NCI-H2227 treated with DMSO at 0.1 percent for 48 hours (cell line): Measurements from ENCODE around the gene HSD17B3.
"Not testable (repeated sequence)": the region's sequence is repeated elsewhere in the genome, so short reads cannot be mapped to it uniquely, and the experiment has no call there.

Source experiments
- DNase-seq: peaks from one replicate; lab custom pipeline; 2025; lab: John Stamatoyannopoulos, UW

Gene HSD17B3

GRCh38 chr9:96306958-96307357, 5.0 kb upstream of the HSD17B3 start:
- DNase-seq = not testable (repeated sequence)

DNA sequence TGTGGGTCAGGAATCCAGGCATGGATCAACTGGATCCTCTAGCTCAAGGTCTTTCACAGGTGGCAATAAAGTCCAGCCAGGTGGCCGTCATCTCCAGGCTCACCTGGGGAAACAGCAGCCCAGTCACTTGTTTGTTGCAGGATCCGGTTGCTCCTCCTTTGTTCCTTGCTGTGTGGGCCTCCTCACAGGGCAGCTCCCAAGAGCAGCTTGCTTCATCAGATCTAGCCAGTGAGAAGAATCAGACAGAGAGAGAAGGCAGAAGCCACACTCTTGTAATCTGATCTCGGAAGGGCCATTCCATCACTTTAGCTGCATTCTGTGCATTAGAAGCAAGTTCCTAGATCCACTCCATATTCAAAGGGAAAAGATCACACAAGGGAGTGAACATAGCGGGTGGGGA, 3.2 kb upstream of the HSD17B3 start:
- no peak for DNase-seq

DNA sequence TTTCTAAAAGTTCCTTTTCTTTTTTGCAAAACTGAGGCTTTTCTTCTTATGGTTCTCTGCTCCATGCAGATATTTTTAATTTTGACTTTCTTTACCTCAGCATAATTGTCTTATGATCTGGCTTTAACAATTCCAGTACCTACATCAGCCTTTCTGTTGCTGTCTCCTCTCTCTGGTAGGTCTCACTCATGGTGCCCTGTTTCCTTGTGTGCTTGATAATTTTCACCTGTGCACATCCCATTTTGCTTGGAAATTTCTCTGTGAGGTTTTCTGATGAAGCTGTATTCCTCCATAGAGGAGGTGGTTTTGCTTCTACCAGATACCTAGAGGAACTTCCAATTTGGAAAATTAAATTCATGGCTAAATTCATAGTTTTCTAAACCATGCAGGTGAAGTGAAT, 2.3 kb upstream of the HSD17B3 start:
- DNase-seq = no peak

DNA sequence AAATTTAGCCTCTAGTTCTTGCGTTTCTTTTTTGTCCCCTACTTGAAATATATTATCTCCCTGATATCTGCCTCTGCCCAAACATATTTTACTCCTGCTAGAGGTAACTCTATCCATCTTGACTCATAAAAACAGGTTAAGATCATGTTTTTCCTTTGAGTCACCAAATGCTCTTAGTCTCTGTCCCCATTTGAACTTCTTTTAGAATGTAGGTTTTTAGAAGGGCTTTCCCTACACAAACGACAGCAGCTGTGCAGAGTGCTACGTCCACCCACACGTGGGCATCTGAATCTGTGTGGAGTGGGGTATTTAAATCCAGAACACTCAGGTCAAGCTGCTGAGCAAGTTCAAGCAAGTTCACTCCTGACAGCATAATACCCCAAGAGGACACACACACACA, 2.2 kb downstream of the HSD17B3 start:
- DNase-seq = no peak

GRCh38 chr9:96294159-96294545, 7.8 kb downstream of the HSD17B3 start:
- no peak for DNase-seq

DNA sequence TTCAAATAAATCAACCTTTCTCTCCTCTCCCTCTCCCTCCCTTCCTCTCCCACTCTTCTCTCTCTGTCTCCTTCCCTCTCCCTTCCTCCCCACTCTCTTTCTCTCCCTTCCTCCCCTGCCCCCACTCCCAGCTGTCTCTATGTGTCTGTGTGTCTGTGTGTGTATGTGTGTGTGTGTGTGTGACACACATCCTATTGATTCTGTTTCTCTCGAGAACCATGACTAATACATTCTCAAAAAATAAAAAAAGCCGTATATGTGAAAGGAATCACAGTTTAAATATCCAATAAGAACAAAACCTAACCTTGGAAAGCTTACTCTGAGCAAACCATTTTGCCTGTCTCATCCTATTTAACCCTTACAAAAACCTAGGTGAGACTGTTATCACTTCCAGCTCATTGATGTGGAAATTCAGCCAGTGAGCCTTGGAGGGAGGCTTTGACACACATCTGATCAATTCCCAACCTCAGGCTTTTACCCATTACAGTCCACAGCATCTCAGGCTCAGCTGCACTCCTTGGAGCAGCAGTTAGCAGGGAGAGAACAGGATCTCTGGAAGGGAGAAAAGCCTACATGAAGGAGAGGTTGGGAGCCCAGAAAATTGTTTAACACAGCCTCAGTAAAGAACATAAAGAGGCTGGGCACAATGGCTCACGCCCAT, 8.3 kb downstream of the HSD17B3 start:
- no peak for DNase-seq

DNA sequence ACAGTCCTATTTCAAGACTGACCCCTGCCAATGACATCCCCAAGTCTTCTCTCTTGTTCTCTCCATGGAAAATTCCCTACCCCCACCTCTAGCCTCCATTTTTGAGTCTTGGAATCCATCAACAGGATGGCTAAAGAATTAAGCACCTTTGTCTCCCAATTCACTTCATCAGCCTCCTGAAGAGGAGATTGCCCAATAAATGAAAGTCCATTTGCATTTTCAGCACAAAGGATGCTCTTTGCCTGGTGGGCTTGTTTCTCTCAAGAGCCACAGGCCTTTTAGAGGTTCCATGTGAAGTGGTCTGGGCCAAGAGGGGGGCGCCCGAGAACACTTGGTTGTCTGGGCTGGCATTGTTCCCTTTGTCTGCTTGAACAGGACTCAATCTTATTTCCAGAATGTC, 12.6 kb downstream of the HSD17B3 start:
- no peak for DNase-seq

GRCh38 chr9:96281641-96282040, 20.3 kb downstream of the HSD17B3 start:
- DNase-seq = no peak

DNA sequence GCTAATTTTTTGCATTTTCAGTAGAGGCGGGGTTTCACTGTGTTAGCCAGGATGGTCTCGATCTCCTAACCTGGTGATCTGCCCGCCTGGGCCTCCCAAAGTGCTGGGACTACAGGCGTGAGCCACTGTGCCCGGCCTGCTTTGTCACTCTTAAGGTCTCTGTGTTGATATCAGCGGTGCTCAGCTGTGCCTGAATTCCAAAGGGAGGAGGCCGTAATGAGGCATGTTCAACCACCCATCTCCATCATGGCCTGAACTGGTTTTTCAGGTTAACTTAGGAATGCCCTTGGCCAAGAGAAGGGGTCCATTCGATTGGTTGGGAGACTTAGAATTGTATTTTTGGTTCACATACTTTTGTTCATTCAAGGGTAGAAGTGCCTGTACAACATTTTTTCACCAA, 22.0 kb downstream of the HSD17B3 start:
- DNase-seq = no peak

DNA sequence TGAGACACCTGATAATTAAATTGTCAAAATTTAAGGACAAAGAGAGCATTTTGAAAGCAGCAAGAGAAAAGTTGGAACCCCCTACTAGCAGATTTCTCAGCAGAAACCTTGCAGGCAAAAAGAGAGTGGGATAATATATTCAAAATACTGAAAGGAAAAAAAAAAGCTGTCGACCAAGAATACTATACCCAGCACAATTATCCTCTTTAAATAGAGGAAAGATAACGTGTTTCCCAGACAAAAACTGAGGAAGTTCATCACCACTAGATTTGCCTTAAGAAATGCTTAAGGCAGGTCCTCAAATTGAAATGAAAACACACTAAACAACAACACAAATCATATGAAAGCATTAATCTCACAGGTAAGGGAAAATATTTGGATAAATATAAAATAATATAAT, 27.0 kb downstream of the HSD17B3 start:
- no peak for DNase-seq

DNA sequence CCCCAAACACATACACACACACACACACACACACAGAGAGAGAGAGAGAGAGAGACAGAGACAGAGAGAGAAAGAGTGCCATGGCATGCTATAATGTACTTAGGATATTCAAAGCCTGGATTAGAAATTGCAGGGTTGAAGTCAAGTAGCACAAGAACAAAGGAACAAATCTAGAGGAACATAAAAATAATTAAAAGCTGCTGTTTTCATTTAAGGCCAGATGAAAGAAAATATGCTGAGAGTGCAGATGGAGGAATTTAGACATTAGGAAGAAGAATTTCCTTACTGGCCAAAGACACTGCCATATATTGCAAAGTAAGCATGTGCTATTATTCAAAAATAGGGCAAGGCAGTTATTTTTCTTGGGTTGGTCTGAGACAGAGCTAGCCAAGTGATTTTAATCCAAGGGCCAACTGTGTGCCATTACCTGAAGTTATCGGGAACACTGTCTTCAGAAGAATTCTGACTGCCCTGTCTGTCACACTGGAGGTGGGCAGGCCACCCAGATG, 31.7 kb downstream of the HSD17B3 start:
- DNase-seq = no peak

DNA sequence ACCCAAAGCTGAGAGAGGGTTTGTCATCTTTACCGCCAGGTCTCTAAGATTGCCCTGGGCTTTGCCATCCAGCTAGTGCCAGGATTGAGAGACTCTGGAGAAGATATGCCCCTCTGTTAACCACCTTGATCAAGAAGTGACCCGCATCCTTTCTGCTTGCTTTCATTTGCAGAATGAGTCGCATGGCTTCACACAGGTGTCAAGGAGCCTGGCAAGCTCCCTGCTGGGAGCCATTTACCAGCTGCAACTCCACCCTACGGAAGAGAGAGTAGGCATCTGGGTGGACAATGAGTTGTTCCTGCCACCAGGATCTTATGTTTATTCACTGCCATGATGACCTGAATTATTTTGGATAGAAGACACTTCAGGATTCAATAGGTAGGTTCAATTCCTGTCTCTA, 43.0 kb downstream of the HSD17B3 start:
- DNase-seq = no peak

DNA sequence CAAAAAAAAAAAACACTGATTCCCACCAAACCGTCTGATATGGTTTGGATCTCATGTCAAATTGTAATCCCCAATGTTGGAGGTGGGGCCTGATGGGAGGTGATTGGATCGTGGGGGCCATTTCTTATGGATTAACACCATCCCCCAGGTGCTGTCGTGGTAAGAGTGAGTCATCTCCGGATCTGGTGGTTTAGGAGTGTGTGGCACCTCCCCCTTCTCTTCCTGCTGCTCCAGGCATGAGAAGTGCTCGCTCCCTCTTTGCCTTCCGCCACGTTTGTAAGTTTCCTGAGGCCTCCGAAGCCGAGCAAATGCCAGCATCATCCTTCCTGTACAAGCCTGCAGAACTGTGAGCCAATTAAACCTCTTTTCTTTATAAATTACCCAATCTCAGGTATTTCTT, 45.2 kb downstream of the HSD17B3 start:
- DNase-seq = no peak

- no peak for DNase-seq
Measured at GRCh38 chr9:96255698-96256097, 46.3 kb downstream of the HSD17B3 start.

- DNase-seq = no peak
Measured at GRCh38 chr9:96253059-96253696, 48.8 kb downstream of the HSD17B3 start.

GRCh38 chr9:96251451-96251850, 50.5 kb downstream of the HSD17B3 start:
- no peak for DNase-seq

GRCh38 chr9:96249746-96250145, 52.2 kb downstream of the HSD17B3 start:
- no peak for DNase-seq

GRCh38 chr9:96246267-96246671, 55.7 kb downstream of the HSD17B3 start:
- no peak for DNase-seq

DNA sequence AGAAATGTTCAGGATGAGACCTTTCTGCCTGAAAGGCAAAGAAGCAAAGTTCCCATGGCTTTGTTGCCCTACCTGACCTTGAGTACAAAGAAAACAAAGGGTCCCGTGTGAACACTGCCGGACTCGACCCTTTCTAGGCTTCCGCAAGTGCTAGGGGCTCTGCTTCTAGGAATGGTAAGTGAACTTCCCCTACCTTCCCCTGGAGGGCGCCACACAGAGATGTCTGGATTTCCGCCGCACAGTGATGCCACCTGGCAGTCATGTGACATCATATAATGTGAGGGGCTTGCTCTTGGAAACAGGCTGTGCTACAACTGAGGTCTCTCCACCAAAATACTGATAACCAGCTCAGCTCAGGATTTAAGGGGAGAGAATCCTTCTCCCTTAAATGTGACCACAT, 56.6 kb downstream of the HSD17B3 start:
- no peak for DNase-seq

GRCh38 chr9:96243778-96244177, 58.2 kb downstream of the HSD17B3 start:
- no peak for DNase-seq

DNA sequence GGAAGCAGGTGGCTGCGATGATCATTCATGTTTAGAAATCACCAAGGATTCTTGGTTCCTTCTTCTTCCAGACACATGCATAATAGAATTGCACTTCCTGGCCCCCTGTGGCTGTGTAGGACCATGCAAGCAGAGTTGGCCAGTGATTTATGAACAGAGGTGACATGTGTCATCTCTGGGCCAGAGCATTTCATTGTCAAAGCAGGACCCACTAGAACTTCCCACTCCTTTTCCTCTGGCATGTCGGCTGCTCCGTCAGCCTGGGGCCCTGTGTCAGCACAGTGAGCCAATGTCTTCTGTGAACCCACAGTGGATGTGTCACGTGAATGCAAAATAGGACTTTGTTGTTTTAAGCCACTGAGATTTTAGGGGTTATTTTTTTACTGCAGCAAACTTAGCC, 59.2 kb downstream of the HSD17B3 start:
- no peak for DNase-seq

DNA sequence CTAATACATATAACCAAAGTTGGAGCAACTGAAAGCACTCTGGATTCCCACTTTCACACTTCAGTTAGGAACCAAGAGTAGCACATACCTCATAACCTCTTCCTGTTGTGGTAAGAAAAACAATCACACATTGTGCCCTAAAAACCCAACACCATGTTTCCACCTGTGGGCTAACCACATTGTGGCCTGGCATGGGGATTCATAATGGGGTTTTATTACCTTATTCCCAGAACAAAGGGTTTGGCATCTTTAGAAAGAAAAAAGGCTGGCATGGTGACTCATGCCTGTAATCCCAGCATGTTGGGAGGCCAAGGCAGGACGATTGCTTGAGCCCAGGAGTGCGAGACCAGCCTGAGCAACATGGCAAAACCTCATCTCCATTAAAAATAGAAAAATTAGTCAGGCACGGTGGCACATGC, 60.6 kb downstream of the HSD17B3 start:
- DNase-seq = no peak

DNA sequence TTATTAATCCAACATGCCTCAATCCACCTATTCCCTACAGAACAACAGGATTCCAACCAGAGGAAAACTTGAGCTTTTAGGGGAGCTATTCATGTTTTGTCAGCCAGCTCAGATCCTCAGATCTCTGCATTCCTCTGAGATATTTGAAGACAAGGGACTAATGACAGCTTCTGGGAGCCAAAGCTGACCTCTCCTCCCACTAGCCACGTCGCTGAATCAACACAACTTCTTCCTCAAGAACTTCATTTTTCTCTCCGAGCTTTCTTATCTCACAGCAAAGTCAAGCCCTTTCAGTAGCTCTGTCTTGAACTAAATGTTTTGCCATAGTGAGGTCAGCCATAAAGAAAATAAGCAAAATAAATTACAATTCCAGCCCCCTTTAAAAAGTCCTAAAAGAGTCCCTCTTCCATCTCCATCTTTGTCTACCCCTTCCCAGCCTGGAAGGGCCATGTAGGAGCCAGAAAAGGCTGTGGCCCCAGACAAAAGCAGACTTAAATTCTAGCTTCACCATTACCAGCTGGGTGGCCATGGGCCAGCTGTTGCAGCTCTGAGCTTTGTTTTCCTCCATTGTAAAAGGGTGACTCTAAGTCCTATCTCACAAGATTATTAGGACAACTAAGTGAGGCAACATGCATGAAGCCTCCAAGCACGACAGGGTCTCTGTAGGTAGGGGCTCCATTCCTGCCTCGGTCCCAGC, 65.0 kb downstream of the HSD17B3 start:
- DNase-seq = no peak
